A673 (cell line): ENCODE measurements around the gene TREM2. TPM values are rescaled to one million over a fixed set of nuclear protein-coding genes. Genes with fewer than 3 reads are reported as not detected.

Experiments used
- BruUV-seq: library from RNA; stranded (reverse); fragments of 400-500 nt; replicated peaks from 2 replicates; lab custom pipeline; 2021; lab: Mats Ljungman, UMichigan
- CTCF ChIA-PET: fragments of 300-600 bp; sonication (Branson Sonifier 250); formaldehyde crosslinking; loops from one replicate; lab custom pipeline; 2022; ENCODE audit warnings: antibody characterized with exemption; lab: Charles Lee
- POLR2A ChIA-PET: fragments of 300-600 bp; sonication (Branson Sonifier 250); formaldehyde crosslinking; loops from one replicate; lab custom pipeline; 2022; ENCODE audit warnings: antibody characterized with exemption; ENCODE audit not compliant: low non-redundant PET; lab: Charles Lee
- DNase-seq: peaks from one replicate; pipeline ENCODE4 v3.0.0-alpha.2; 2015; ENCODE audit warnings: low spot score
- H3K27ac ChIP-seq: fragments of 200-600 bp; sonication (generic); 2 replicates; pipeline ENCODE4 v1.5.1; 2016; ENCODE audit warnings: mixed run types, low read depth, mild to moderate bottlenecking, mixed read lengths, antibody characterized with exemption, low read length; ENCODE audit not compliant: poor library complexity, severe bottlenecking
- H3K27me3 ChIP-seq: fragments of 200-600 bp; sonication (generic); replicated peaks from 2 replicates; pipeline ENCODE4 v1.6.1; 2017; ENCODE audit warnings: mixed run types, low read depth, mild to moderate bottlenecking, mixed read lengths, antibody characterized with exemption, low read length; ENCODE audit not compliant: insufficient read depth, poor library complexity
- H3K36me3 ChIP-seq: fragments of 200-600 bp; sonication (generic); 2 replicates; pipeline ENCODE4 v1.6.1; 2016; ENCODE audit warnings: mixed run types, mild to moderate bottlenecking, mixed read lengths, antibody characterized with exemption, low read length; ENCODE audit not compliant: insufficient read depth, poor library complexity, severe bottlenecking
- H3K4me1 ChIP-seq: fragments of 200-600 bp; sonication (generic); 2 replicates; pipeline ENCODE4 v1.6.1; 2017; ENCODE audit warnings: mixed run types, mild to moderate bottlenecking, mixed read lengths, antibody characterized with exemption, low read length; ENCODE audit not compliant: insufficient read depth, poor library complexity, severe bottlenecking
- H3K4me3 ChIP-seq: fragments of 200-600 bp; sonication (generic); 2 replicates; pipeline ENCODE4 v1.5.1; 2016; ENCODE audit warnings: low read depth, mixed run types, mild to moderate bottlenecking, mixed read lengths, low read length; ENCODE audit not compliant: poor library complexity, severe bottlenecking
- H3K9me3 ChIP-seq: fragments of 200-600 bp; sonication (generic); 2 replicates; pipeline ENCODE4 v1.6.1; 2016; ENCODE audit warnings: mixed run types, low read depth, mild to moderate bottlenecking, mixed read lengths, antibody characterized with exemption, low read length; ENCODE audit not compliant: poor library complexity, severe bottlenecking
- EZH2 ChIP-seq: fragments of 200-600 bp; sonication (generic); IDR thresholded peaks from 2 replicates; pipeline ENCODE4 v1.6.1; 2017; ENCODE audit warnings: borderline replicate concordance, low read depth, mild to moderate bottlenecking, mixed read lengths, antibody characterized with exemption, low read length; ENCODE audit not compliant: poor library complexity, severe bottlenecking
- intact Hi-C: fragments of 100-400 bp; cut with micrococcal nuclease; formaldehyde crosslinking; loops from one replicate; pipeline ENCODE4 v1.10.0; 2022; ENCODE audit not compliant: unreplicated experiment
- total RNA-seq: library from RNA; stranded (reverse); gene quantifications from 2 replicates; pipeline ENCODE4 v1.2.3, GENCODE V29; 2021
- TF ChIP-seq, protein P1 (sequence below): fragments of 300-800, 200-600 bp; sonication (generic); conservative IDR thresholded peaks from 2 replicates; pipeline ENCODE4 v1.5.1; 2017; ENCODE audit warnings: low read depth, mild to moderate bottlenecking, antibody characterized with exemption, low read length, moderate library complexity, mixed read lengths

Gene TREM2
- total RNA-seq, 1 experiment from 2014 or later = not detected

DNA sequence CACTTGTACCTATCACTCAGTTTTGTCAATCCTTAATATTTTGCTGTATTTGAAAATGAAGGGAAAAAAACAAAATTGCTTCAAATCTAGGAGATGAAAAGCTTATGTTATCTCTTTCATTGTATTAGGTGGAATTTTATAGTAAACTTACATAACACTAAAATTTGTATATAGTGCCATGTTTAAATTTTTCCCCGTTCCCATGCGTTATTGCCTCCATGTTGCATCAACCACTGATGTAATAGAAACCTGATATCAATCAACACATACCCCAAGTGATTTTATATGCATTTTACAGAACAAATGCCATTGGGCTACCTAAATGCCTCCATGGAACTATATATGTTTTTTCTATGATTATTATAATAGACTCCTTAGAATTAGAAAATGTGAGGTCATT lies 14.8 kb upstream of the TREM2 start:
- ChIA-PET CTCF (no interaction called here), POLR2A (no interaction called here)
- no peaks in the 10 kb centered on the region for H3K9me3 ChIP-seq
- H3K4me1 ChIP-seq = no peaks in the 10 kb centered on the region
- no peak for DNase-seq
- intact Hi-C loops = no loop called here
- TF ChIP-seq, protein P1, sequence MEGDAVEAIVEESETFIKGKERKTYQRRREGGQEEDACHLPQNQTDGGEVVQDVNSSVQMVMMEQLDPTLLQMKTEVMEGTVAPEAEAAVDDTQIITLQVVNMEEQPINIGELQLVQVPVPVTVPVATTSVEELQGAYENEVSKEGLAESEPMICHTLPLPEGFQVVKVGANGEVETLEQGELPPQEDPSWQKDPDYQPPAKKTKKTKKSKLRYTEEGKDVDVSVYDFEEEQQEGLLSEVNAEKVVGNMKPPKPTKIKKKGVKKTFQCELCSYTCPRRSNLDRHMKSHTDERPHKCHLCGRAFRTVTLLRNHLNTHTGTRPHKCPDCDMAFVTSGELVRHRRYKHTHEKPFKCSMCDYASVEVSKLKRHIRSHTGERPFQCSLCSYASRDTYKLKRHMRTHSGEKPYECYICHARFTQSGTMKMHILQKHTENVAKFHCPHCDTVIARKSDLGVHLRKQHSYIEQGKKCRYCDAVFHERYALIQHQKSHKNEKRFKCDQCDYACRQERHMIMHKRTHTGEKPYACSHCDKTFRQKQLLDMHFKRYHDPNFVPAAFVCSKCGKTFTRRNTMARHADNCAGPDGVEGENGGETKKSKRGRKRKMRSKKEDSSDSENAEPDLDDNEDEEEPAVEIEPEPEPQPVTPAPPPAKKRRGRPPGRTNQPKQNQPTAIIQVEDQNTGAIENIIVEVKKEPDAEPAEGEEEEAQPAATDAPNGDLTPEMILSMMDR = no peak
- TF ChIP-seq EZH2 = no peak
- H3K27ac ChIP-seq = no peak overlapping the region
- no TSS peak for BruUV-seq
- no peaks in the 10 kb centered on the region for H3K27me3 ChIP-seq
- no peak overlapping the region for H3K4me3 ChIP-seq
- H3K36me3 ChIP-seq = no peaks in the 10 kb centered on the region

DNA sequence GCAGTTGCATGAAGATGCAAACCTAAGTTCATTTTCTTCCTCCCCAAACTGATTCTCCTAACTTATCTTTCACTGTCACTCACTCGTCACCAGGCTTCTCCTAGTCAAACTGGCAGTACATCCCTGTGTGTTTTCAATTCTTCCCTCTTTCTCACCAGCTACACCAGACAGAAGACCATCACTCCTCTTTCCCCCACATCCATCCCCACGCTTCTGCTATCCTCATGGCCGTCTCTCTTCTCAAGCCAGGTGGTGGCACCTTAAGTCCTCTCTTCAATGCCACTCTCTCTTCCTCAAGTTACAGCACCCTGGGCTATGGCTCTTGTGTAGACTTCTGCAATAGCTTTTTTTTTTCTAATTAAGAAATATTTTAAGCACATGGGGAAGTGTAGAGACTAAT lies 14.4 kb upstream of the TREM2 start:
- Histone ChIP-seq H3K27ac (no peak overlapping the region), H3K27me3 (no peaks in the 10 kb centered on the region), H3K36me3 (no peaks in the 10 kb centered on the region), H3K9me3 (no peaks in the 10 kb centered on the region), H3K4me1 (no peaks in the 10 kb centered on the region), H3K4me3 (no peak overlapping the region)
- ChIA-PET CTCF (no interaction called here), POLR2A (no interaction called here)
- BruUV-seq = no TSS peak
- no peak for TF ChIP-seq EZH2
- TF ChIP-seq, protein P1 = no peak
- intact Hi-C loops = no loop called here
- DNase-seq = no peak

DNA sequence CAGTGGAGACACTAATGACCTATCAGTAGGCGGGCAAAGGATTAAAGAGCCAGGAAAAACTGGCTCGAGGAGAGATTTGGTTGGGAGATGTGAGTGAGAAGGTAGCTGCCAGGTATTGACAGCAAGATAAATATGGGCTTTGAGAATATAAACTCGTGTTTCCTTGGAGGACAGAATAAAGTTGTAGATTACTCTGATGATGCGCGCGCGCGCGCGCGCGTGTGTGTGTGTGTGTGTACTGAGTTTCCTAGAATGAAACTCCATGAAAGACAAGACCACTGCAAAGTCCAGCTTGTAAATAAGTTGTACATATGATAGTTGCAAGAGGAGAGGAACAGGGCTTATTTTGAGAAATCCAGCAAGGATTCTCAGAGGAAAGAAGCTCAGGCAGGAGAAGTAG lies 13.3 kb upstream of the TREM2 start:
- intact Hi-C loops = no loop called here
- no peaks in the 10 kb centered on the region for H3K4me1 ChIP-seq
- H3K9me3 ChIP-seq = no peaks in the 10 kb centered on the region
- POLR2A ChIA-PET = no interaction called here
- no peaks in the 10 kb centered on the region for H3K36me3 ChIP-seq
- BruUV-seq = no TSS peak
- H3K4me3 ChIP-seq = no peak overlapping the region
- H3K27ac ChIP-seq = no peak overlapping the region
- H3K27me3 ChIP-seq = no peaks in the 10 kb centered on the region
- CTCF ChIA-PET = no interaction called here
- no peak for DNase-seq
- TF ChIP-seq, protein P1 = no peak
- TF ChIP-seq EZH2 = no peak
